ENCODE measurements around the gene MAP6D1. TPM values are rescaled to one million over a fixed set of nuclear protein-coding genes. Genes with fewer than 3 reads are reported as not detected.

Gene MAP6D1
- total and polyA plus RNA-seq, 2 experiments from 2014 or later: 7.8 to 10.3 TPM

- Histone ChIP-seq H3K4me1 (ENCODE audit: low read depth) (no peaks in the 10 kb centered on the region), H3K27ac (no peak overlapping the region), H3K27me3 (no peaks in the 10 kb centered on the region), H3K4me3 (no peak overlapping the region), H3K36me3 (peaks cover 30% of the 10 kb centered on the region), H3K9me3 (ENCODE audit: low read depth) (no peaks in the 10 kb centered on the region)
- no peak for TF ChIP-seq CTCF (IDR thresholded peaks at IDR 0.05; ENCODE audit: low read depth, low read length)
- DNase-seq (ENCODE audit: low read depth in 1 of 2, low spot score in 1 of 2): no peak
Measured at GRCh38 chr3:183812761-183813445, 12.5 kb downstream of the MAP6D1 start.

GRCh38 chr3:183811638-183812037 is 13.7 kb downstream of the MAP6D1 start:
- DNase-seq (ENCODE audit: low read depth in 1 of 2, low spot score in 1 of 2): no peak
- H3K4me1 ChIP-seq (ENCODE audit: low read depth): no peaks in the 10 kb centered on the region
- no peak overlapping the region for H3K27ac ChIP-seq
- H3K27me3 ChIP-seq: no peaks in the 10 kb centered on the region
- TF ChIP-seq CTCF (IDR thresholded peaks at IDR 0.05; ENCODE audit: low read depth, low read length): no peak
- H3K36me3 ChIP-seq: peaks cover 35% of the 10 kb centered on the region
- H3K9me3 ChIP-seq (ENCODE audit: low read depth): no peaks in the 10 kb centered on the region
- no peak overlapping the region for H3K4me3 ChIP-seq

DNA sequence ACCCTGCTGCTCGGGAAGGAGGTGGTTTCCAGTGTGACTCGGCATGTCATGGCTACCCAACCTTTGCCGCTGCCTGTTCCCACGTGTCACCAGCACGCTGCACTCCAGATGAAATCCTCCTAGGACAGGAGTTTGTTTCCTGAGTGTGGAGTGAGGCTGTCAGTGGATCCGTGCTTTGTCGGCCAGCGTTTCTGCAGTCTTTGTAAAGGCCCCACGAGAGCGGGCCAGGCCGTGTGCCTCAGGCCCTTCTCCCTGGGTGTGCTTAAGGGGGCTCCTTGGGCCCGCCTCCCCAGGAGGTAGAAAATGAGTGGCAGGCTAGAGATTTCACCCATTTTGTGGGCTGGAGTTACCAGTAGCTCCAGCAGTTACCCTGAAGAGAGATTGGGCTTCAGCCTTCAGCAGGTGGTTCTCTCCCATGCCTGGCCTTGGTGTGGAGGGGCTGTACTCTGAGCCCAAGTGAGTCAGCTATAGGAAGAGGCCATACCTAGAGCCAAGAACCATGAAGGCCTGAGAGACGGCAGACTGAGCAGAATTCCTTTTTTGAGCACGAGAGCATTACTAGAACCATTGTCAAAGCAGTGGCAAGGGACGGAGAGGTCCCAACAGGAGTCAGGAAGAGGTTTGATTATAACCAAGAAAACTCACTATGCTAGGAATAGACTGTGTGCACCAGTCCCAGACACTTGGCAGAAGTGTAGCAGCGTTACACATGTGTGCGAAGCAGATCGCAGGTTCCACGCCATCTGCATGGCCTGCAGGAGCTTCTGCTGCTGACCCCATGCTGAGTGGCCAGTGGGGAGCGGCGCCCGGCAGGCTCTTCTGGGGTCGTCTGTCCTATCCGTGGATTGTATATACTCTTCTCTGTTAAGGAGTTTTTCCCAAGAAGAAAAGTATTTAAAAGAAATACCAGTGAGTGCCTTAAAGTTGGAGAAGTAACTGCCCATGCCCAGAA is 14.5 kb downstream of the MAP6D1 start:
- Histone ChIP-seq H3K36me3 (peaks cover 42% of the 10 kb centered on the region), H3K27ac (no peak overlapping the region)

GRCh38 chr3:183809270-183809669 is 16.1 kb downstream of the MAP6D1 start:
- H3K36me3 ChIP-seq: peaks cover 53% of the 10 kb centered on the region
- no peaks in the 10 kb centered on the region for H3K9me3 ChIP-seq (ENCODE audit: low read depth)
- no peak overlapping the region for H3K4me3 ChIP-seq
- no peaks in the 10 kb centered on the region for H3K4me1 ChIP-seq (ENCODE audit: low read depth)
- H3K27me3 ChIP-seq: no peaks in the 10 kb centered on the region
- no peak for DNase-seq (ENCODE audit: low read depth in 1 of 2, low spot score in 1 of 2)
- no peak overlapping the region for H3K27ac ChIP-seq
- no peak for TF ChIP-seq CTCF (IDR thresholded peaks at IDR 0.05; ENCODE audit: low read depth, low read length)

More for the DNA sequence above, 14.5 kb downstream of the MAP6D1 start:
- no peak for TF ChIP-seq CTCF (IDR thresholded peaks at IDR 0.05; ENCODE audit: low read depth, low read length)
- Histone ChIP-seq H3K4me3 (no peak overlapping the region), H3K9me3 (ENCODE audit: low read depth) (no peaks in the 10 kb centered on the region), H3K4me1 (ENCODE audit: low read depth) (no peaks in the 10 kb centered on the region), H3K27me3 (no peaks in the 10 kb centered on the region)
- DNase-seq (ENCODE audit: low read depth in 1 of 2, low spot score in 1 of 2): no peak

DNA sequence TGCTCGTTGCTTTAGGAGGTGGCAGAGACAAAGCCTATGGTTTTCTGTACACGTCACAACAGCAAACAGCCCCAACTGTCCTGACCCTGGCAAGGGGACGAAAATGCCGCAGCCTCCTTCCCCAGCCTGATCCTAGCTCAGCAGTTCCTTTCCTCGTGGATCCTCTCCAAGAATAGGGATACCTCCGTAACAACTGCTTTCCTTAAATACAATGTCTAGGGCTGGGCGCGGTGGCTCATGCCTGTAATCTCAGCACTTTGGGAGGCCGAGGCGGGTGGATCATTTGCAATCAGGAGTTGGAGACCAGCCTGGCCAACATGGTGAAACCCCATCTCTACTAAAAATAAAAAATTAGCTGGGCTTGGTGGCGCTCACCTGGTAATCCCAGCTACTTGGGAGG is 17.0 kb downstream of the MAP6D1 start:
- no peak for TF ChIP-seq CTCF (IDR thresholded peaks at IDR 0.05; ENCODE audit: low read depth, low read length)
- Histone ChIP-seq H3K27ac (no peak overlapping the region), H3K9me3 (ENCODE audit: low read depth) (no peaks in the 10 kb centered on the region), H3K4me1 (ENCODE audit: low read depth) (no peaks in the 10 kb centered on the region), H3K27me3 (no peaks in the 10 kb centered on the region), H3K4me3 (no peak overlapping the region), H3K36me3 (peaks cover 60% of the 10 kb centered on the region)
- DNase-seq (ENCODE audit: low read depth in 1 of 2, low spot score in 1 of 2): no peak

Data from cardiac muscle cell (in vitro differentiated cells and primary cell).